Thyroid gland (tissue), 4 donors: ENCODE data around the gene ARFGAP3. TPM values are rescaled to one million over a fixed set of nuclear protein-coding genes. Genes with fewer than 3 reads are reported as not detected.
"Not testable (repeated sequence)": the region's sequence is repeated elsewhere in the genome, so short reads cannot be mapped to it uniquely, and the experiment has no call there.

ENCODE experiments used
- DNase-seq, 2 donors: peaks; one replicate each; pipeline ENCODE4 v3.0.0-alpha.2; 2019
- H3K27ac ChIP-seq, 3 donors: fragments of 200-600 bp; sonication (generic); 1 replicate in 2 of 3; 2 replicates in 1 of 3; pipeline ENCODE4 v1.5.1; 2016 to 2019; ENCODE audit warnings: mild to moderate bottlenecking in 1 of 3, moderate library complexity in 1 of 3
- H3K27me3 ChIP-seq: fragments of 200-600 bp; sonication (generic); one replicate; pipeline ENCODE4 v1.5.1; 2019
- H3K36me3 ChIP-seq, 2 donors: fragments of 200-600 bp; sonication (generic); one replicate each; pipeline ENCODE4 v1.5.1; 2016 to 2019
- H3K4me1 ChIP-seq, 2 donors: fragments of 200-600 bp; sonication (generic); one replicate each; pipeline ENCODE4 v1.5.1; 2017 to 2019
- H3K4me3 ChIP-seq, 3 donors: fragments of 200-600 bp; sonication (generic); replicated peaks in 1 of 3; 1 replicate in 2 of 3; 2 replicates in 1 of 3; pipeline ENCODE4 v1.5.1; 2016; ENCODE audit warnings: mild to moderate bottlenecking in 1 of 3
- H3K9me3 ChIP-seq: fragments of 200-600 bp; sonication (generic); one replicate; pipeline ENCODE4 v1.5.1; 2017
- POLR2A ChIP-seq, 2 donors: fragments of 450-650 bp; IDR thresholded peaks; one replicate each; pipeline ENCODE4 v1.6.1; 2017; ENCODE audit warnings: antibody characterized with exemption in 2 of 2, mild to moderate bottlenecking in 2 of 2, moderate library complexity in 1 of 2
- WGBS, 2 donors: methylation state at CpG; one replicate each; pipeline ENCODE4 v1.1.5; 2017; 5-methylcytosine and 5-hydroxymethylcytosine counted together
- intact Hi-C: fragments of 100-400 bp; cut with DNase I; formaldehyde crosslinking; loops from one replicate; pipeline ENCODE4 v1.15.1; 2023
- total RNA-seq, 4 donors: library from RNA; depleted of rRNA; stranded (reverse); fragments of >200 nt; gene quantifications; one replicate each; pipeline ENCODE4 v1.2.3, GENCODE V29; 2016
- TF ChIP-seq, protein P1 (sequence below), 6 experiments: fragments of 200-600 bp in 3 of 6; fragments of 450-650 bp in 3 of 6; sonication (generic) in 3 of 6; IDR thresholded peaks; one replicate each; pipeline ENCODE4 v1.5.1; 2016 to 2019; ENCODE audit warnings: antibody characterized with exemption in 6 of 6, mild to moderate bottlenecking in 2 of 6, inconsistent platforms in 1 of 6, moderate library complexity in 1 of 6

ARFGAP3 gene
- total RNA-seq, 4 donors from 2014 or later, result 82.3 to 106 (median 94.2) TPM

DNA sequence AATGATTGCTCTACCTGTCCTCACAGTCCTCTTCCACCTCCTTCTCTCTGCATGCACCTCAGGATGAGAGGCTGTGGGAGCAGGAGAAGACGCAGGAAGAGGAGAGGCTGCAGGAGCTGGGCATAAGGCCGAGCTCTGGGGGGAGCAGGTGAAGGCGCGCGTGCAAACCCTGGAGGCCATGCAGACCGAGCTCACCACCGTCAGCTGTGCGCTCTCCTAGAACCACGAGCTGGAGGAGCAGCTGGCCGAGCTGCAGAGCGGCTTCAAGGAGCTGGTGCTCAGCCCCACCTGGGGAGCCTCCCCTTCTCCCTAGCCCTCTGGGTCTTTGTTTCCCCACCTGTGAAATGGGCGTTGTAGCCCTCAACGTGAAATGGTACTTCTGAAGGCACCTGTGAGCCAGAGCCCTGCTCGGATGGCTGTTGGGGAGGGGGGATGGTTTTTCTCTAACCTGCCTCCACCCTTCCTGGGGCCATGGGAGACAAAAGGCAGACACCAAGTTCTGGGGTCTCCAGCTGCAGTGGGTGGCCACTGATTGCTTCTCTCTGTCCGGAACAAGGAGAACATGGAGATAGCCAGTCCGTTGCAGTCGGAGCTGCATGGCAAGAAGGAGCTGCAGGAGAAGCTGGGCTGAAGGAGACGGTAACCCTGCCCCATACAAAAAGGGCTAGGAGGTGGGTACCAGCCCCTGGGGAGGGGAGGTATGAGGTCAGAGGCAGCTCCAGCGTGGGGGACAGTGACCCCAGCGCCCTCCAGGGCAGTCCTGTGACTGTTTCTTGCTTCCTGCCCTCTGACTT lies 71.2 kb downstream of the ARFGAP3 start:
- peak; percentile 33 to 61 for DNase-seq
- WGBS, 2 donors, result 71 to 92% methylated on average over 18 to 20 of the region's 20 CpGs
- H3K27ac ChIP-seq, result peak overlapping the region in 1 of 3 donors; percentile 7
- no peaks in the 10 kb centered on the region for H3K36me3 ChIP-seq
- TF ChIP-seq, protein P1, sequence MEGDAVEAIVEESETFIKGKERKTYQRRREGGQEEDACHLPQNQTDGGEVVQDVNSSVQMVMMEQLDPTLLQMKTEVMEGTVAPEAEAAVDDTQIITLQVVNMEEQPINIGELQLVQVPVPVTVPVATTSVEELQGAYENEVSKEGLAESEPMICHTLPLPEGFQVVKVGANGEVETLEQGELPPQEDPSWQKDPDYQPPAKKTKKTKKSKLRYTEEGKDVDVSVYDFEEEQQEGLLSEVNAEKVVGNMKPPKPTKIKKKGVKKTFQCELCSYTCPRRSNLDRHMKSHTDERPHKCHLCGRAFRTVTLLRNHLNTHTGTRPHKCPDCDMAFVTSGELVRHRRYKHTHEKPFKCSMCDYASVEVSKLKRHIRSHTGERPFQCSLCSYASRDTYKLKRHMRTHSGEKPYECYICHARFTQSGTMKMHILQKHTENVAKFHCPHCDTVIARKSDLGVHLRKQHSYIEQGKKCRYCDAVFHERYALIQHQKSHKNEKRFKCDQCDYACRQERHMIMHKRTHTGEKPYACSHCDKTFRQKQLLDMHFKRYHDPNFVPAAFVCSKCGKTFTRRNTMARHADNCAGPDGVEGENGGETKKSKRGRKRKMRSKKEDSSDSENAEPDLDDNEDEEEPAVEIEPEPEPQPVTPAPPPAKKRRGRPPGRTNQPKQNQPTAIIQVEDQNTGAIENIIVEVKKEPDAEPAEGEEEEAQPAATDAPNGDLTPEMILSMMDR (IDR thresholded peaks at IDR 0.05), result no peak
- no peak for TF ChIP-seq POLR2A (IDR thresholded peaks at IDR 0.05)
- H3K4me1 ChIP-seq, result peaks cover 12 to 16% of the 10 kb centered on the region in 2 donors
- intact Hi-C loops, result loop anchor here (5.0 kb wide), 1 partner anchor 66 kb away; no protein-coding TSS in a partner anchor
- H3K4me3 ChIP-seq, result no peak overlapping the region
- no peaks in the 10 kb centered on the region for H3K27me3 ChIP-seq
- H3K9me3 ChIP-seq, result no peaks in the 10 kb centered on the region

DNA sequence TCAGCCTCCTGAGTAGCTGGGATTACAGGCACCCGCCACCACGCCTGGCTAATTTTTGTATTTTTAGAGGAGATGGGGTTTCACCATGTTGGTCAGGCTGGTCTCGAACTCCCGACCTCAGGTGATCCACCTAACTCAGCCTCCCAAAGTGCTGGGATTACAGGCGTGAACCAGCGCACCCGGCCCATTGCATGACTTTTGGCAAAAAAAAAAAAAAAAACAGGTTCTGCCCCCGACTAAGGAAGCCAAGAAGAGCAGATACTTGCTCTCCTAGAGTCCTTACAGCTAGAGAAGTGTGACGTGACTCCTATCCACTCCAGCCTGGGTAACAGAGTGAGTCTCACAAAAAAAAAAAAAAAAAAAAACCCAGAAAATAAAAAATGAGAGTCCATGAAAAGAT lies 74.8 kb downstream of the ARFGAP3 start:
- peaks cover 12 to 22% of the 10 kb centered on the region in 2 donors for H3K4me1 ChIP-seq
- H3K27me3 ChIP-seq, H3K4me3 ChIP-seq, intact Hi-C loops, H3K36me3 ChIP-seq, H3K9me3 ChIP-seq: not testable (repeated sequence)
- peak overlapping the region; percentile 69 to 82 (median 73) for H3K27ac ChIP-seq
- DNase-seq, result peak; percentile 61 to 67
- 70 to 77% methylated on average over 9 of the region's 9 CpGs for WGBS, 2 donors

DNA sequence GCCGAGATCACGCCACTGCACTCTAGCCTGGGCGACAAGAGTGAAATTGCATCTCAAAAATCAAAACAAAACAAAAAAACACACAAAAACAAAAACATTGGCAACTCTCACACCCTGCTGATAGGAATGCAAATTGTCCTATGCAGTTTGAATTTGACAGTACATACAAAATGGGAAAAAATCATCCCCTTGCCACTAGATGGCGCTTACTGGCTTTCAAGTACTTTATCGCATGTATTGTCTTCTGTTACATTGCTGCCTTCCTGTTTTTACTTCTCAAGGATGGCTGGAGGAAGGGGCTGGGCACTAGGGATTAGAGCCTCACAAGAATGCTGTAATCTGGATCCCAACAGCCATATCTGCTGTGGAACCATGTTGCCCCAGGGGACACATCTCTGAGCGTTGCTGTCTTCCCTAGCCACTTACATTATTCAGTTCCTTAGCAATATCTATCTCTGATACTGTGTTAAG lies 77.0 kb downstream of the ARFGAP3 start:
- TF ChIP-seq POLR2A (IDR thresholded peaks at IDR 0.05), result no peak
- TF ChIP-seq, protein P1 (IDR thresholded peaks at IDR 0.05), result peak; percentile 65 to 98 (median 86)
- no peaks in the 10 kb centered on the region for H3K9me3 ChIP-seq
- H3K4me3 ChIP-seq, result no peak overlapping the region
- H3K4me1 ChIP-seq, result peaks cover 12 to 22% of the 10 kb centered on the region in 2 donors
- H3K36me3 ChIP-seq, result no peaks in the 10 kb centered on the region
- no peaks in the 10 kb centered on the region for H3K27me3 ChIP-seq
- peak; percentile 61 to 65 for DNase-seq
- peak overlapping the region in 2 of 3 donors; percentile 46 to 50 for H3K27ac ChIP-seq
- 24 to 26% methylated on average over 6 of the region's 6 CpGs for WGBS, 2 donors
- intact Hi-C loops, result no loop called here

DNA sequence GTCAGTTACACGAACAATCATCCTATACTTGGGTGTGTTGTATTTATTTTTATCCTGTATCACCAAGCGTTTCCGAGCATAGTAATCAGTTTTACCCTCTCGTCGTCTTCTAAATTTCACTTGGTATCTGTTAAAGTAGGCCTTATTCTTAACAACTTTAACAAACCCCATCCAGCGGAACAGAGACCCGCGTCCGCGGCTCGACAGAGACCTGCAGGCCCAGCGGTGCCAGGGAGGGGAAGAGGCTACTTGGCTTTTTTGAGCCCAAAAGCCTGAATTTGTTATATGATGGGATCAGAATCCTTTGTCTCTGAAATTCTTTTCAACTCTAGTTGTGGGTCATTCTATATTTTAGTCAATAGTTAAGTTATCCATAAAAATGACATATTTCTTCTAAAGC lies 79.9 kb downstream of the ARFGAP3 start:
- no peak for DNase-seq
- intact Hi-C loops, result loop anchor here (10.0 kb wide), 1 partner anchor 112 kb away; no protein-coding TSS in a partner anchor
- WGBS, 2 donors, result 94 to 97% methylated on average over 12 of the region's 12 CpGs
- Histone ChIP-seq H3K4me1 (peaks cover 0 to 6% of the 10 kb centered on the region in 2 donors), H3K4me3 (no peak overlapping the region), H3K36me3 (no peaks in the 10 kb centered on the region), H3K27ac (no peak overlapping the region), H3K27me3 (no peaks in the 10 kb centered on the region), H3K9me3 (no peaks in the 10 kb centered on the region)
- TF ChIP-seq POLR2A (IDR thresholded peaks at IDR 0.05), result no peak
- TF ChIP-seq, protein P1 (IDR thresholded peaks at IDR 0.05), result no peak

DNA sequence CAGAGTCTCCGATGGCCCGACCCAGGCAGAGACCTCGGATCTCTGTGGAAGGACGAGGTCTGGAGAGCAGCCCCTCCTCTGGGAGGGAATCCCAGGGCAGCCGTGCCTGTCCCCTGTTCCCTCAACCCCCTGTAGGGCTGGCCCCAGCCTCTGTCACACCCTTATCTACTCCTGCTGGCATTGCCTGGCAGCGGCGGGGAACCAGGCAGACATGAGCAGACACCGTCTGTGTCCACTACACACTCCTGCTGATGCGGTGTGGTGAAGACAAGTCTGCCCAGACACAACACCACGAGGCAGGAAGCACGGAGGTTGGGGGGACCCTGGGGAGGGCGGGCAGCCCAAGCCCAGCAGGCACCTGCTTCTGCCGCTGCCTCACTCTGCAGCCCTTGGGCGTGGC lies 83.9 kb downstream of the ARFGAP3 start:
- intact Hi-C loops, result loop anchor here (10.0 kb wide), 1 partner anchor 108 kb away; no protein-coding TSS in a partner anchor
- Histone ChIP-seq H3K27me3 (no peaks in the 10 kb centered on the region), H3K9me3 (no peaks in the 10 kb centered on the region), H3K27ac (no peak overlapping the region), H3K4me1 (peaks cover 21 to 28% of the 10 kb centered on the region in 2 donors), H3K36me3 (no peaks in the 10 kb centered on the region), H3K4me3 (no peak overlapping the region)
- DNase-seq, result no peak
- 68 to 76% methylated on average over 8 to 12 of the region's 14 CpGs for WGBS, 2 donors
- TF ChIP-seq POLR2A (IDR thresholded peaks at IDR 0.05), result no peak
- TF ChIP-seq, protein P1 (IDR thresholded peaks at IDR 0.05), result no peak
